Retinal pigment epithelial cell (primary cell): ENCODE measurements around the gene KLK8.

Source experiments
- DNase-seq: peaks from one replicate; pipeline ENCODE4 v3.0.0-alpha.2; 2010; ENCODE audit warnings: low read depth
- H3K4me3 ChIP-seq: 2 replicates; pipeline ENCODE4 v1.5.1; 2011; ENCODE audit warnings: mild to moderate bottlenecking, low read length, control low read depth, moderate library complexity
- CTCF ChIP-seq: conservative IDR thresholded peaks from 2 replicates; pipeline ENCODE4 v1.5.1; 2011; ENCODE audit warnings: low read depth, low read length, control low read depth, inconsistent platforms

KLK8 gene

DNA sequence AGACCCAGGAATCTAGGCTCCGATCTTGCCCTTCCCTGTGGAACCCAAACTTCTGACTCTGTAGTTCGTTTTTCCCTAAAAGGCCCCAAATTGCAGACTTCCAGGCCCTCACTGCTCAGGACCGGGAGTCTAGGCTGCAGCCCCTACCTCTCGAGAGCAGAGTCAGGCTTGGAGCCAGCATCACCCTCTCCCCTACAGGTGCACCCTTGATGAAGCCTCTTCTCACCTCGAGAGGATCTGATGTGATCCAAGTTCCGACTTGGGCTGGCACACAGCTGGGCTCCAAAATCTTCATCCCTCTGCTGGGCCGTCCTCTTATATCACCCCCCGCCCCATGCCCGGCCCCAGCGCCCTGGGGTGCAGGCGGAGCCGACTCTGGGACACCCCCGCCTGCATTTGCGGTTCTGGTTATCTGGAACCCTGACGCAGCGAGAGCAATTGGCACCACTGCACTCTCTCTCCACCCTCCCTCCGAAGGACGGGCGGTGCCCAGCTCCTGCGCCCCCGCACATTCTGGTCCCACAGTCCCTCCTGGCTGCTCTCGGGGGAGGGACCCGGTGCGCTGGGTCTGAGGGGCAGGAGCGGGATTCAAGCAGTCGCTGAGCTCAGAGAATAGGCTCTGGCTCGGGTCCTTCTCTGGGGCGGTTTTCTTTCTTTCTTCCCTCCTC, 17.6 kb downstream of the KLK8 start, which contains the start of gene KLK7:
Gene KLK7, minus strand, starts transcription at position 293 of the 668 bp plus-strand sequence. CDS start 1,518 bp downstream, outside the sequence.
- no peak for TF ChIP-seq CTCF
- H3K4me3 ChIP-seq = no peak within 1 kb of the TSS
- DNase-seq = no peak

- TF ChIP-seq CTCF = no peak
- no peak for DNase-seq
- H3K4me3 ChIP-seq = no peak overlapping the region
These were observed 19.2 kb downstream of the KLK8 start for GRCh38 chr19:50982186-50982585.

DNA sequence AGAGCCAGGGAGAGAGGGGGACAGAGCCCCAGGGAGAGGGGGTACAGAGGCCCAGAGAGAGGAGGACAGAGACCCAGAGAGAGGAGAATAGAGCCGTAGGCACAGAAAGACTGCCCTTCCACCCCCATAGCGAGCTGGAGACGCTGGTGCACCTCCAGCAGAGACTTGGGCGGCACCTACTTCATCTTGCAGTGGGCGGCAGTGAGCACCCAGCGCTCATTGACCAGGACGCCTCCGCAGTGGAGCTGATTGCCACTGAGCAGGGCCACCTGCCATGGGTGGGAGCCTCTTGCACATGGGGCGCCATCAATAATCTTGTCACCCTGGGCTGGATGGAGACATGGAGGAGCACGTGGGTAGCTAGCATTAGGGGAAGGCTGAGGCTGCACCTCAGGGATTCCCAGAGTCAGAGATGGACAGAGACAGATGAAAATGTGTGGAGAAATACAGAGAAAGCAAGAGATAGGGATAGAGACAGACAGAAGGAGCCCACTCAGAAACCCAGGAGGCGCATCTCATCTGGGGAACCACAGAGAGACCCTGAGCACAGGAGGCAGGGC, 19.7 kb downstream of the KLK8 start:
- H3K4me3 ChIP-seq = no peak overlapping the region
- TF ChIP-seq CTCF = no peak
- no peak for DNase-seq

GRCh38 chr19:50980208-50980607, 21.2 kb downstream of the KLK8 start:
- no peak overlapping the region for H3K4me3 ChIP-seq
- TF ChIP-seq CTCF = no peak
- no peak for DNase-seq

DNA sequence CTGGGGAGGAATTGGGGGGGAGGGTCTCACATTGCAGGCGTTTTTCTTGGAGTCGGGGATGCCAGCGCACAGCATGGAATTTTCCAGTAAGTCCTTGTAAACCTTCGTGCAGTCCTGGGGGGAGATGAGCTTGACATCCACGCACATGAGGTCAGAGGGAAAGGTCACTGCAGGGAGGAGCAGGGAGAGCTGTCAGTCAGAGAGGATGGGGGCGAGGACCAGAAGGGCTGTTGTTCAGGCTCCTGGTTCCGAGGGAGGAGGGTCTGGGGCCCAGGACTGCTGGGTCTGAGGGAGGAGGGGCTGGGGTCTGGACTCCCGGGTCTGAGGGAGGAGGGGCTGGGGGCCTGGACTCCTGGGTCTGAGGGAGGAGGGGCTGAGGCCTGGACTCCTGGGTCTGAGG, 21.6 kb downstream of the KLK8 start:
- no peak for DNase-seq
- no peak for TF ChIP-seq CTCF
- no peak overlapping the region for H3K4me3 ChIP-seq

DNA sequence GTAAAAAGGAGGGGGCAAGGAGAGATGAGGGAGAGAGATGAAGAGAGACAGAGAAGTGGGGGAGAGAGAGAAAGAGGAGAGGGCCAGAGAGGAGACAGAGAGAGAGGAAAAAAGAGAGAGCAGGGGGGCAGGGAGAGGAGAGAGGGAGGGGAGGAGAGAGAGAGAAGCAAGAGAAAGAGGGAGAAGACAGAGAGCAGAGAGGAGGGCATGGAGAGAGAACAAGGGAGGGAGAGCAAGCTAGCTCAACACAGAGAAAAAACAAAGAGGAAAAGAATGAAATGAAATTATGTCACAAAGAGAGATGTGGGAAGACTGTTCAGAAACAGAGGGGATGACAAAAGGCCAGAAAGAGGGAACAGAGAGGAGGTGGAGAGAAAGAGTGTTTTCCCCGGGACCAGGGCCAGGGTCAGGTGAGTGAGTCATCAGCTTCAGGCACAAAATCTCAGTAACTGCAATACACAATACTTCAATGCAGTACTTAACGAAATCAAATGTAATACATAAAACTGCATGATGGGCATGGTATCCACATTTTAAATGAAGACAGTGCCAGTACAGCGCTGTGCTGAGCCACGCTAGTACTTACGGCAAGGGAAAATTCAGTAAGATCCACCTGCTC, 22.5 kb downstream of the KLK8 start:
- H3K4me3 ChIP-seq = no peak overlapping the region
- DNase-seq = no peak
- no peak for TF ChIP-seq CTCF

DNA sequence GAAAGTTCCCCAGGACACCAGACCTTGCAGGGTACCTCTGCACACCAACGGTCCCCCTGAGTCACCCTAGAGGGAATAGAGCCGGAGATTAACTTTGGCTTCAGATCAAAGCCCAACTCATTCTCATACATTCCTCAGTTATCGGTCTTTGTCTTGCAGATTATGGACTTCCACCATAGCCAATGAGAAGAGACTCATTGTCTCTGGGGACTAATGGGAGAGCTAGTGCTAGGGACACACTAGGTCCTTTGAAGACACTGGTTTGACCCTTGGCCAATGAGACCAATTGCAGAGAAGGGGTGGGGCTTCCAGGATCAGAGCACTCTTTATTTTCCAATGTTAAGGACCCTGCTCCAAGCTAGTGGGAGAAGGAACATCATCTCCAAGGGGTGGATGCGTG, 23.8 kb downstream of the KLK8 start:
- TF ChIP-seq CTCF = no peak
- no peak overlapping the region for H3K4me3 ChIP-seq
- DNase-seq = no peak
